ENCODE data around the gene BICRAL.

DNA sequence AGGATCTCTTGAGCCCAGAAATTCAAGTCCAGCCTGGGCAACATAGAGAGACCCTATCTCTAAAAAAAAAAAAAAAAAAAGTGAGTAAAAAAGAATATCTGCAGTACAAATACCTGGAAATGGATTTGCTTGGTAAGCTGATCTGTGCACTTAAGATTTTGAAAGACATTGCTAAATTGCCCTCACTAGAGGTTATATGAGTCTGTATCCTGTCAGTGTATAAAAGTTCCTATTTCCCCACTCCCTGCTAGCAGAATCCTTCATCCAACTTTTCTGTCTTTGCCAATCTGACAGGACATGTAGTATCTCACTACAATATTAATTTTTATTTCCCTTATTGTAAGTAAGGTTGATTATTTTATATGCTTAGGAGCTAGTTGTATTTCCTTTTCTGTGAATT lies 36.1 kb downstream of the BICRAL start:
- TF ChIP-seq, protein P1, sequence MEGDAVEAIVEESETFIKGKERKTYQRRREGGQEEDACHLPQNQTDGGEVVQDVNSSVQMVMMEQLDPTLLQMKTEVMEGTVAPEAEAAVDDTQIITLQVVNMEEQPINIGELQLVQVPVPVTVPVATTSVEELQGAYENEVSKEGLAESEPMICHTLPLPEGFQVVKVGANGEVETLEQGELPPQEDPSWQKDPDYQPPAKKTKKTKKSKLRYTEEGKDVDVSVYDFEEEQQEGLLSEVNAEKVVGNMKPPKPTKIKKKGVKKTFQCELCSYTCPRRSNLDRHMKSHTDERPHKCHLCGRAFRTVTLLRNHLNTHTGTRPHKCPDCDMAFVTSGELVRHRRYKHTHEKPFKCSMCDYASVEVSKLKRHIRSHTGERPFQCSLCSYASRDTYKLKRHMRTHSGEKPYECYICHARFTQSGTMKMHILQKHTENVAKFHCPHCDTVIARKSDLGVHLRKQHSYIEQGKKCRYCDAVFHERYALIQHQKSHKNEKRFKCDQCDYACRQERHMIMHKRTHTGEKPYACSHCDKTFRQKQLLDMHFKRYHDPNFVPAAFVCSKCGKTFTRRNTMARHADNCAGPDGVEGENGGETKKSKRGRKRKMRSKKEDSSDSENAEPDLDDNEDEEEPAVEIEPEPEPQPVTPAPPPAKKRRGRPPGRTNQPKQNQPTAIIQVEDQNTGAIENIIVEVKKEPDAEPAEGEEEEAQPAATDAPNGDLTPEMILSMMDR (IDR thresholded peaks at IDR 0.05; ENCODE audit: low read depth, low read length, poor library complexity, severe bottlenecking), result no peak
- no peak for TF ChIP-seq EZH2phosphoT487 (IDR thresholded peaks at IDR 0.05; ENCODE audit: borderline replicate concordance, low read length)
